OCI-LY7 (cell line): Measurements from ENCODE around the gene OR9A2. TPM values are rescaled to one million over a fixed set of nuclear protein-coding genes. Genes with fewer than 3 reads are reported as not detected.

Experiments
- BruUV-seq: library from RNA; stranded (reverse); fragments of 400-500 nt; replicated peaks from 2 replicates; lab custom pipeline; 2021; lab: Mats Ljungman, UMichigan
- CTCF ChIA-PET: fragments of 300-600 bp; sonication (Branson Sonifier 250); formaldehyde crosslinking; loops from one replicate; lab custom pipeline; 2022; ENCODE audit warnings: antibody characterized with exemption; ENCODE audit not compliant: unreplicated experiment; lab: Charles Lee
- POLR2A ChIA-PET: fragments of 300-600 bp; sonication (Branson Sonifier 250); formaldehyde crosslinking; loops from one replicate; lab custom pipeline; 2022; ENCODE audit warnings: antibody characterized with exemption; lab: Charles Lee
- DNase-seq: peaks from one replicate; pipeline ENCODE4 v3.0.0-alpha.2; 2015; ENCODE audit warnings: low spot score
- H2AFZ ChIP-seq: fragments of 200-600 bp; sonication (generic), shearing (Covaris generic); 2 replicates; pipeline ENCODE4 v1.6.1; 2014; ENCODE audit warnings: mild to moderate bottlenecking, antibody characterized with exemption, low read length, moderate library complexity
- H3K27ac ChIP-seq: fragments of 200-600 bp; sonication (generic); 2 replicates; pipeline ENCODE4 v1.5.1; 2014; ENCODE audit warnings: mixed run types, low read depth, mild to moderate bottlenecking, moderate library complexity, low read length, inconsistent platforms; ENCODE audit not compliant: poor library complexity, severe bottlenecking
- H3K36me3 ChIP-seq: fragments of 200-600 bp; sonication (generic); 2 replicates; pipeline ENCODE4 v1.6.1; 2014; ENCODE audit warnings: mild to moderate bottlenecking, antibody characterized with exemption, low read length, moderate library complexity, mixed read lengths; ENCODE audit not compliant: insufficient read depth
- H3K4me1 ChIP-seq: fragments of 200-600 bp; sonication (generic); 2 replicates; pipeline ENCODE4 v1.5.1; 2014; ENCODE audit warnings: mild to moderate bottlenecking, low read length; ENCODE audit not compliant: insufficient read depth, poor library complexity, severe bottlenecking
- H3K4me2 ChIP-seq: fragments of 200-600 bp; sonication (generic); 2 replicates; pipeline ENCODE4 v1.6.1; 2014; ENCODE audit warnings: mild to moderate bottlenecking, low read length
- H3K4me3 ChIP-seq: fragments of 200-600 bp; sonication (generic); 2 replicates; pipeline ENCODE4 v1.5.1; 2014; ENCODE audit warnings: mild to moderate bottlenecking, low read depth, low read length; ENCODE audit not compliant: poor library complexity, severe bottlenecking
- H3K79me2 ChIP-seq: fragments of 200-600 bp; sonication (generic); 2 replicates; pipeline ENCODE4 v1.6.1; 2016; ENCODE audit warnings: low read depth, mild to moderate bottlenecking, low read length, moderate library complexity, mixed read lengths; ENCODE audit not compliant: insufficient read depth
- H3K9me2 ChIP-seq: fragments of 200-600 bp; sonication (generic); 2 replicates; pipeline ENCODE4 v1.6.1; 2016; ENCODE audit warnings: mild to moderate bottlenecking, low read length, mixed read lengths; ENCODE audit not compliant: insufficient read depth
- H3K9me3 ChIP-seq: fragments of 200-600 bp; sonication (generic); 2 replicates; pipeline ENCODE4 v1.6.1; 2014; ENCODE audit warnings: mild to moderate bottlenecking, mixed run types, low read length, mixed read lengths
- H4K20me1 ChIP-seq: fragments of 200-600 bp; sonication (generic); 2 replicates; pipeline ENCODE4 v1.6.1; 2014; ENCODE audit warnings: mild to moderate bottlenecking, antibody characterized with exemption, low read length, moderate library complexity, mixed read lengths; ENCODE audit not compliant: insufficient read depth
- EZH2phosphoT487 ChIP-seq: fragments of 200-600 bp; sonication (generic); IDR thresholded peaks from 2 replicates; pipeline ENCODE4 v1.6.1; 2018; ENCODE audit warnings: low read depth, borderline replicate concordance, mild to moderate bottlenecking, mixed run types, antibody characterized with exemption, low read length, moderate library complexity, mixed read lengths
- intact Hi-C: fragments of 100-400 bp; cut with micrococcal nuclease; formaldehyde crosslinking; loops from one replicate; pipeline ENCODE4 v1.10.0; 2022; ENCODE audit not compliant: unreplicated experiment
- total RNA-seq, 2 experiments: library from RNA; depleted of rRNA in 1 of 2; stranded (reverse); fragments of >200 nt in 1 of 2; shearing (Covaris generic) in 1 of 2; gene quantifications; 2 replicates each; pipeline ENCODE4 v1.2.3, GENCODE V29; 2014 to 2022
- TF ChIP-seq, protein P1 (sequence below): fragments of 200-600 bp; sonication (generic); conservative IDR thresholded peaks from 2 replicates; pipeline ENCODE4 v1.5.1; 2014; ENCODE audit warnings: mild to moderate bottlenecking, antibody characterized with exemption, low read length, moderate library complexity, mixed read lengths

Gene OR9A2
- total RNA-seq, 2 experiments from 2014 or later: 0.53 to 0.66 TPM

DNA sequence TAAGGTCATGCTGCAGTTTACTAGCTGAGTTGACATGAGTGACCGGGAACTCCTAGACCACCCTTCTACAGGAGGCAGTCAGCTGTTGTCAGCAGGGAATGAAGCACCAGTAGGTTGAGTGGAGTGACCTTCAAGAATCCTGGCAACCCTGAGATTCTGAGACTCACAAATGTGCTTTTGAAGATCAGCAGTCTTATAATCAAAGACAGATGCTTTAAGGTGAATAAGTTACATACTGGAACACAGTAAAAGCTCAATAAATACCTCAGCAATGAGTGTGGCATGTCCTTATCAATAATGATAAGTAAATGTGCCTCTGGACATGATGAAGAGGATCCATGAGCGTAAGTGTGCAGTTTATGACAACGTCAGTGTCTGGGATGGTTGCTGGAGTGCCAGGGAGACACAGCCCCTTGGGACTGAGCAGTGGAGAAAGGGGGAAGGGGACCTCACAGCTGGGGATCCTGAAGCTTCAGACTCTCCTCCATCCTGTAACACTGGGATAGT lies 13.3 kb upstream of the OR9A2 start:
- intact Hi-C loops: no loop called here
- H3K27ac ChIP-seq: no peak overlapping the region
- H3K9me3 ChIP-seq: no peaks in the 10 kb centered on the region
- no peaks in the 10 kb centered on the region for H3K4me1 ChIP-seq
- ChIA-PET CTCF (no interaction called here), POLR2A (interaction anchor here (0.6 to 0.8 kb wide), 2 partner anchors 22 to 309 kb away, joined by 3 to 4 read pairs; no protein-coding TSS in a partner anchor)
- H2AFZ ChIP-seq: no peak overlapping the region
- BruUV-seq: no TSS peak
- no peaks in the 10 kb centered on the region for H4K20me1 ChIP-seq
- H3K36me3 ChIP-seq: no peaks in the 10 kb centered on the region
- no peak for TF ChIP-seq EZH2phosphoT487
- TF ChIP-seq, protein P1, sequence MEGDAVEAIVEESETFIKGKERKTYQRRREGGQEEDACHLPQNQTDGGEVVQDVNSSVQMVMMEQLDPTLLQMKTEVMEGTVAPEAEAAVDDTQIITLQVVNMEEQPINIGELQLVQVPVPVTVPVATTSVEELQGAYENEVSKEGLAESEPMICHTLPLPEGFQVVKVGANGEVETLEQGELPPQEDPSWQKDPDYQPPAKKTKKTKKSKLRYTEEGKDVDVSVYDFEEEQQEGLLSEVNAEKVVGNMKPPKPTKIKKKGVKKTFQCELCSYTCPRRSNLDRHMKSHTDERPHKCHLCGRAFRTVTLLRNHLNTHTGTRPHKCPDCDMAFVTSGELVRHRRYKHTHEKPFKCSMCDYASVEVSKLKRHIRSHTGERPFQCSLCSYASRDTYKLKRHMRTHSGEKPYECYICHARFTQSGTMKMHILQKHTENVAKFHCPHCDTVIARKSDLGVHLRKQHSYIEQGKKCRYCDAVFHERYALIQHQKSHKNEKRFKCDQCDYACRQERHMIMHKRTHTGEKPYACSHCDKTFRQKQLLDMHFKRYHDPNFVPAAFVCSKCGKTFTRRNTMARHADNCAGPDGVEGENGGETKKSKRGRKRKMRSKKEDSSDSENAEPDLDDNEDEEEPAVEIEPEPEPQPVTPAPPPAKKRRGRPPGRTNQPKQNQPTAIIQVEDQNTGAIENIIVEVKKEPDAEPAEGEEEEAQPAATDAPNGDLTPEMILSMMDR: no peak
- H3K4me2 ChIP-seq: no peak overlapping the region
- no peak for DNase-seq
- H3K79me2 ChIP-seq: no peaks in the 10 kb centered on the region
- no peaks in the 10 kb centered on the region for H3K9me2 ChIP-seq
- H3K4me3 ChIP-seq: no peak overlapping the region

DNA sequence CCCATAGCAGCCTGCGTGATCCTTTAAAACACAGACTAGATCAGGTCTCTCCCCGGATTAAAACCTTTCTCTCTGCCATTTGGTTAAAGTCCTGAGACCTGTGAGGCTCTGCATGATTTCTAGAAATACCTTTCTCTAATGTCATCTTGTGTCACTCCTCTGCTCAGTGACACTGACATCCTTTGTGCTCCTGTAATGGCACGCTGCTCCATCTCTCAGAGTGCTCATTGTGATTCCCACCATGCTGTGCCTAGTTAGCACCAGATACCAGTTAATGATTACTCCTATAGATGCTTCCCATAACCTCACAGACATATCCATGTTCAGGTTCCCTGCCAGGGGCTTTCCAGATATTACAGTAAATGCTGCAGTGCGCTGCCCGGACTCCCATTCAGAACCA lies 11.7 kb upstream of the OR9A2 start:
- no peaks in the 10 kb centered on the region for H3K36me3 ChIP-seq
- H2AFZ ChIP-seq: no peak overlapping the region
- DNase-seq: no peak
- H3K9me3 ChIP-seq: no peaks in the 10 kb centered on the region
- CTCF ChIA-PET: no interaction called here
- no peak overlapping the region for H3K4me3 ChIP-seq
- H3K27ac ChIP-seq: no peak overlapping the region
- no peak for TF ChIP-seq EZH2phosphoT487
- TF ChIP-seq, protein P1: no peak
- POLR2A ChIA-PET: interaction anchor here (1.2 to 1.3 kb wide), 2 partner anchors 8 to 33 kb away, joined by 4 to 5 read pairs; no protein-coding TSS in a partner anchor
- no peaks in the 10 kb centered on the region for H3K4me1 ChIP-seq
- H3K9me2 ChIP-seq: no peaks in the 10 kb centered on the region
- BruUV-seq: no TSS peak
- H4K20me1 ChIP-seq: no peaks in the 10 kb centered on the region
- H3K4me2 ChIP-seq: no peak overlapping the region
- H3K79me2 ChIP-seq: no peaks in the 10 kb centered on the region
- intact Hi-C loops: no loop called here

DNA sequence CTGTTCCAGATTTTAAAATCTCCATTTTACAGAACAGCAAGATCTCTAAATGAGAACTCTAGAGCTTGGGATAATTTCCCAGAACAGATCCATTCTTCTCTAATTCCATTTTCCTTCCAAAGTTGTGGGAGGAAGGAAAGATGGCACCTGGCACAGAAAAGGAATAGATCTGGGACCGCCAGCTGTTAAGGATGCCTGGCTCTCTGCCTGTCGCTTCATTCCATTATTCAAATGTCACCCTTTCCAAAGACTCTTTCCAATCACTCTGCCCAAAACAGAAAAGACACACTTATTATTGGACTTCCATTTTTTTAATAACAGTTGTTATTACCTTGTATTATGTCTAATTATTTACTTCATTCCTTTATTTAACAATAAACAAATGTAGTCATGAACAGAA lies 751 bp upstream of the OR9A2 start:
- ChIA-PET CTCF (no interaction called here), POLR2A (interaction anchor here (1.0 kb wide), 1 partner anchor 23 kb away, joined by 3 read pairs; no protein-coding TSS in a partner anchor)
- no peaks in the 10 kb centered on the region for H3K4me1 ChIP-seq
- no peaks in the 10 kb centered on the region for H3K9me3 ChIP-seq
- TF ChIP-seq, protein P1: no peak
- no peak for TF ChIP-seq EZH2phosphoT487
- H3K79me2 ChIP-seq: no peaks in the 10 kb centered on the region
- BruUV-seq: no TSS peak
- H4K20me1 ChIP-seq: no peaks in the 10 kb centered on the region
- H3K36me3 ChIP-seq: no peaks in the 10 kb centered on the region
- no peak overlapping the region for H3K27ac ChIP-seq
- H3K4me3 ChIP-seq: no peak overlapping the region
- intact Hi-C loops: no loop called here
- no peak overlapping the region for H3K4me2 ChIP-seq
- H3K9me2 ChIP-seq: no peaks in the 10 kb centered on the region
- DNase-seq: no peak
- no peak overlapping the region for H2AFZ ChIP-seq
